ENCODE results near the gene ESRRG. TPM values are rescaled to one million over a fixed set of nuclear protein-coding genes. Genes with fewer than 3 reads are reported as not detected.

ESRRG gene
- total and polyA plus RNA-seq, 2 donors (not counting 1 experiment from before 2014, with no cell fraction given): 0.15 to 0.83 TPM

GRCh38 chr1:216464489-216464888, 258.7 kb downstream of the ESRRG start:
- H3K27ac ChIP-seq (ENCODE audit: insufficient read depth, low read length): no peak overlapping the region
- H4K20me1 ChIP-seq (ENCODE audit: control insufficient read depth, extremely low read depth, insufficient read depth, low read length): no peaks in the 10 kb centered on the region
- TF ChIP-seq CTCF (conservative IDR thresholded peaks at IDR 0.05 in 1 of 2, IDR thresholded peaks at IDR 0.05 in 1 of 2; ENCODE audit: low read depth in 1 of 2, low read length in 2 of 2): no peak
- no peak for TF ChIP-seq EZH2 (IDR thresholded peaks at IDR 0.05; ENCODE audit: low read length, missing control alignments)
- no peaks in the 10 kb centered on the region for H3K9me3 ChIP-seq (ENCODE audit: control insufficient read depth, insufficient read depth, low read depth, low read length)
- H3K27me3 ChIP-seq (ENCODE audit: control insufficient read depth, insufficient read depth, low read length): no peaks in the 10 kb centered on the region
- peak; percentile 95 to 98 for DNase-seq (ENCODE audit: low read depth in 2 of 2)
- H3K9ac ChIP-seq (ENCODE audit: insufficient read depth, low read length): no peak overlapping the region
- peaks cover 12% of the 10 kb centered on the region for H3K4me1 ChIP-seq (ENCODE audit: control insufficient read depth, extremely low read depth, insufficient read depth, low read length)
- H3K36me3 ChIP-seq (ENCODE audit: control insufficient read depth, insufficient read depth, low read length): no peaks in the 10 kb centered on the region
- no peak overlapping the region for H2AFZ ChIP-seq (ENCODE audit: low read length)
- H3K4me2 ChIP-seq (ENCODE audit: extremely low read depth, insufficient read depth, low read length): no peak overlapping the region
- H3K79me2 ChIP-seq (ENCODE audit: control insufficient read depth, insufficient read depth, low read length): no peaks in the 10 kb centered on the region
- no peak overlapping the region for H3K4me3 ChIP-seq (replicated peaks in 1 of 4; ENCODE audit: control extremely low read depth in 1 of 4, insufficient read depth in 1 of 4, low read depth in 3 of 4, low read length in 4 of 4)

- Histone ChIP-seq H3K36me3 (ENCODE audit: control insufficient read depth, insufficient read depth, low read length) (no peaks in the 10 kb centered on the region), H4K20me1 (ENCODE audit: control insufficient read depth, extremely low read depth, insufficient read depth, low read length) (no peaks in the 10 kb centered on the region), H3K9me3 (ENCODE audit: control insufficient read depth, insufficient read depth, low read depth, low read length) (no peaks in the 10 kb centered on the region), H3K4me1 (ENCODE audit: control insufficient read depth, extremely low read depth, insufficient read depth, low read length) (peaks cover 12% of the 10 kb centered on the region), H3K27ac (ENCODE audit: insufficient read depth, low read length) (no peak overlapping the region), H3K4me3 (replicated peaks in 1 of 4; ENCODE audit: control extremely low read depth in 1 of 4, insufficient read depth in 1 of 4, low read depth in 3 of 4, low read length in 4 of 4) (no peak overlapping the region), H2AFZ (ENCODE audit: low read length) (no peak overlapping the region), H3K79me2 (ENCODE audit: control insufficient read depth, insufficient read depth, low read length) (no peaks in the 10 kb centered on the region), H3K9ac (ENCODE audit: insufficient read depth, low read length) (no peak overlapping the region), H3K27me3 (ENCODE audit: control insufficient read depth, insufficient read depth, low read length) (no peaks in the 10 kb centered on the region), H3K4me2 (ENCODE audit: extremely low read depth, insufficient read depth, low read length) (no peak overlapping the region)
- TF ChIP-seq CTCF (conservative IDR thresholded peaks at IDR 0.05 in 1 of 2, IDR thresholded peaks at IDR 0.05 in 1 of 2; ENCODE audit: low read depth in 1 of 2, low read length in 2 of 2): no peak
- no peak for TF ChIP-seq EZH2 (IDR thresholded peaks at IDR 0.05; ENCODE audit: low read length, missing control alignments)
- DNase-seq (ENCODE audit: low read depth in 2 of 2): peak; percentile 73 to 77
These were observed 261.0 kb downstream of the ESRRG start for GRCh38 chr1:216462066-216462775.

- Histone ChIP-seq H3K79me2 (ENCODE audit: control insufficient read depth, insufficient read depth, low read length) (no peaks in the 10 kb centered on the region), H3K36me3 (ENCODE audit: control insufficient read depth, insufficient read depth, low read length) (no peaks in the 10 kb centered on the region), H3K9me3 (ENCODE audit: control insufficient read depth, insufficient read depth, low read depth, low read length) (no peaks in the 10 kb centered on the region), H3K4me1 (ENCODE audit: control insufficient read depth, extremely low read depth, insufficient read depth, low read length) (peaks cover 12% of the 10 kb centered on the region), H4K20me1 (ENCODE audit: control insufficient read depth, extremely low read depth, insufficient read depth, low read length) (no peaks in the 10 kb centered on the region), H3K4me3 (replicated peaks in 1 of 4; ENCODE audit: control extremely low read depth in 1 of 4, insufficient read depth in 1 of 4, low read depth in 3 of 4, low read length in 4 of 4) (no peak overlapping the region), H3K27ac (ENCODE audit: insufficient read depth, low read length) (no peak overlapping the region), H3K27me3 (ENCODE audit: control insufficient read depth, insufficient read depth, low read length) (no peaks in the 10 kb centered on the region), H3K4me2 (ENCODE audit: extremely low read depth, insufficient read depth, low read length) (peak overlapping the region; percentile 37), H3K9ac (ENCODE audit: insufficient read depth, low read length) (no peak overlapping the region), H2AFZ (ENCODE audit: low read length) (no peak overlapping the region)
- DNase-seq (ENCODE audit: low read depth in 2 of 2): no peak
- TF ChIP-seq EZH2 (IDR thresholded peaks at IDR 0.05; ENCODE audit: low read length, missing control alignments) (no peak), CTCF (conservative IDR thresholded peaks at IDR 0.05 in 1 of 2, IDR thresholded peaks at IDR 0.05 in 1 of 2; ENCODE audit: low read depth in 1 of 2, low read length in 2 of 2) (no peak)
These were observed 261.8 kb downstream of the ESRRG start for GRCh38 chr1:216461466-216461865.

Data from fibroblast of lung (primary cell).